ENCODE data around the gene HAGHL.
"Not testable (repeated sequence)": the region's sequence is repeated elsewhere in the genome, so short reads cannot be mapped to it uniquely, and the experiment has no call there.

Gene HAGHL

DNA sequence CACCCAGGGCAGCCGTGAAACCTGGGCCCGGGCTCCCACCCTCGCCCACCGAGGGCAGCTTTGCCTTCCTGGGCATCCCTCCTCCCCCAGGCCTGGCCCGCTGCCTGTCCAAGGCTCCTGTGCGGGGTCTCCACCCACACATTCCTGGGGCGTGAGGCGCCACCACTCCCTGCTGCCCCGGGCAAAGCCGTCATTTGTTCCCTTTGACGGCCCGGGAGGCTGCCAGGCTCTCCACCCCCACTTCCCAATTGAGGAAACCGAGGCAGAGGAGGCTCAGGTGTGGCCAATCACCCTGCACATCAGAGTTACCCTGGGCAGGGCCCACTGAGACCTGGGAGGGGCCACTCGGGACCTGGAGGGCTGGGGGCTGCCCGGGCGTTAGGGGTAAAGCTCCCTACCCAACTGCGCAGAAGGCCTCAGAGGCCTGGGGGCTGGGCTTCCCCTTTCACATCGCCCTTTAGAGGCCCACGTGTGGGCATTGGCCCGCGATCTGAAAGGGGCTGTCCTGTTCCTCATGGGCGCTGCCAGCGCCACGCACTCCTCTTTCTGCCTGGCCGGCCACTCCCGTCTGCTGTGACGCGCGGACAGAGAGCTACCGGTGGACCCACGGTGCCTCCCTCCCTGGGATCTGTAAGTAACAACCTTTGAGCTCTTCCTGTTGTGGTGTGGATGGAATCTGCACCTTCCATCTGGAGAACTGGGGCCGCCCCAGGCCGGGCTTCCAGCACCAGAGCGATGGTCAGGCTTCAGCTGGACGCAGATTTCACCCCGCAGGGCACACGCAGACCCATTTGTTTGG is 33.8 kb downstream of the HAGHL start, which contains the start of gene MSLN:
Gene MSLN (plus strand): TSS at position 190 of the 799 bp plus-strand sequence. CDS start 1,947 bp downstream, outside the sequence.
- DNase-seq, result no peak

DNA sequence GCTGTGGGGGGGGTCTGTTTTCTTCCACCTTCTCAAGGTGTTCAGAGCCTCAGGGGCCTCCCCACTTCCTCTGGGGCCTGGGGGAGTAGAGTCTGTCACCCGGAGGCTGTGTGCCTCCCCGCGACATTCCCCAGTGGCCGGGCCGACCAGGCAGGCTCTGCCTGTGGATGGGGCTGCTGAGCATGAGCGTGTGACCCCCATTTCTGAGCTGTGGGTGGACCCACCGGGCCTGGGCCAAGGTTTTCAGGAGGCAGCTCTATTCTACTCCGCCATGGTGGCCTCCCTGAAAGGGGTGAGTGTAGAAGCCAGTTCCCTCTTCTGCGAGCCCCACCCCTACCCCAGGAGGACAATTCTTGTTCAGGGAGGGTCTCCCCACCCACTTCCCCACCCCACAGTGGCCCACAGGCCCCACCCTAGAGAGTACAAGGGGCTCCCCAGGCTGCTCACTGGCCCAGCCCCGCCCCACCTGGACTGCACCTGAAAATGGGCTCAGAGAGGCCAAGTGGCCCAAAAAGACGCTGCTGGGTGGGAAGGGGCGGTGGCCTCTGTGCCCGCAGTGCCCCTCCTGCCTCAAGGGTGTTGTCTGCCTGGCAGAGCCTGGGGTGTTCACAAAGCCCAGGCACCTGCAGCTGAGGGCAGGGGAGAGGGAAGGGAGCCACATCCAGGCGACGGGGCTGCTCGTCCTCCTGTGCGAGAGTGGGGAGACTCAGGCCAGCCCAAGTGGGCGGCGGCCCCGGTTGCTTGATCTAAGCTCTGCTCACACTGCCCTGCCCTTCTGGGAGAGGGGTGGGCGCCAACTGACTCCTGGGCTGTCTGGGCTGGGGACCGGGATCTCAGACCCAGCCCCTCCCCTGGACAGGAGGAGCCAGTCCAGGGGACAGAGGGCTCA is 35.0 kb downstream of the HAGHL start:
- no peak for DNase-seq

DNA sequence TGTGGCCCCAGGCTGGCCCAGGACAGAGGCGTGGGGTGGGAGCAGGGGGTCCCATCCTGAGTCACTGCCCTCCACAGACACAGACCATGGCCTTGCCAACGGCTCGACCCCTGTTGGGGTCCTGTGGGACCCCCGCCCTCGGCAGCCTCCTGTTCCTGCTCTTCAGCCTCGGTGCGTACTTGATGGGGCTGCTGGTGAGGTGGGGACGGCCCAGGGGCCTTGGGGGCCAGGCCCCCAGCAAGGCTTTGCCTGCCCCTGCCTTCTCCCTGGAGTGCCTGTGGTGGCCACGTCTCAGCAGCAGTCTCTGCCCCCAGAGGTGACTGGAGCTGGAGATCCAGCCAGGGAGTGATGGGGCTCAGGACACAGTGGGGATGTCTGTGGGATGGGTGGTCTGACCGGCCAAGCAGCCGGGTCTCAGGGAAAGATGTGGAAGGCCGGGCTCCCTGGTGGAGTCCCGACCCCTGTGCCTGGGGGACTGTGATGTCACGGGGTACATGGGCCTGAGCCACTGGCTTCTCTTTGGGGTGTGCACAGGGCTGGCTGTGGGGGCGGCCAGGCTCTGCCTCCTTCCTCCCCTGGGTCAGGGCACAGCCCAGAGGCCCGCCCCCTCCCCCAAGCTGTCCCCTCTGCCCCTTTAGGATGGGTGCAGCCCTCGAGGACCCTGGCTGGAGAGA is 35.8 kb downstream of the HAGHL start:
- no peak for DNase-seq

DNA sequence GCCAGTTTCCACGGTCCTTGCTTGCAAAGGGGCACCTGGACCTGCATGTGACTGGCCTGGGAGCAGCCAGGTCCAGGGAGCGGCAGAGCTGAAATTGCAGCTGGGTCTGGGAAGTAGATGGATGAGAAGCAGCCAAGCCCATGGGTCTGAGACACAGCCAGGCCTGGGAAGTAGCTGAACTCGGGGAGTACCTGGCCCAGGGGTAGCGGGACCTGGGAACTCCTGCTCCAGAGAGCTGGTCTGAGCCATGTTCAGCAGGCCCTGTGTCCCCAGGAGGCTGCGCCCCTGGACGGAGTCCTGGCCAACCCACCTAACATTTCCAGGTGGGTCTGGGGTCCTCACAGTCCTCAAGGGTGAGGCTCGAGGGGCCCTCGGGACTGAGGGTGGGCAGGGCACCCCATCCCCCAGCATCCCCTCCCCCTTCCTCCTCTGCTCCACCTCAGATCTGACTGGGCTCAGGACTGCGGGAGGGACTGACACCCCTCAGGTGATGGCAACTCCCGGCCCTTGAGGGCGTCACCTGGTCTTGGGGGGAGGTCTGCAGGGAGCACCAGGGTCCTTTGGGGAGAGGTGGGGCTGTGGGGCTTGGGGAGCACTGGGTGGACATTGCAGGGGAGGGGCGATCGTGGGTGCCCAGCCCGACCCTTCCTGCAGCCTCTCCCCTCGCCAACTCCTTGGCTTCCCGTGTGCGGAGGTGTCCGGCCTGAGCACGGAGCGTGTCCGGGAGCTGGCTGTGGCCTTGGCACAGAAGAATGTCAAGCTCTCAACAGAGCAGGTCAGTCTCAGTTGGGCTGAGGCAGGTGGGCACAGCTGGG is 36.7 kb downstream of the HAGHL start:
- DNase-seq, result no peak

DNA sequence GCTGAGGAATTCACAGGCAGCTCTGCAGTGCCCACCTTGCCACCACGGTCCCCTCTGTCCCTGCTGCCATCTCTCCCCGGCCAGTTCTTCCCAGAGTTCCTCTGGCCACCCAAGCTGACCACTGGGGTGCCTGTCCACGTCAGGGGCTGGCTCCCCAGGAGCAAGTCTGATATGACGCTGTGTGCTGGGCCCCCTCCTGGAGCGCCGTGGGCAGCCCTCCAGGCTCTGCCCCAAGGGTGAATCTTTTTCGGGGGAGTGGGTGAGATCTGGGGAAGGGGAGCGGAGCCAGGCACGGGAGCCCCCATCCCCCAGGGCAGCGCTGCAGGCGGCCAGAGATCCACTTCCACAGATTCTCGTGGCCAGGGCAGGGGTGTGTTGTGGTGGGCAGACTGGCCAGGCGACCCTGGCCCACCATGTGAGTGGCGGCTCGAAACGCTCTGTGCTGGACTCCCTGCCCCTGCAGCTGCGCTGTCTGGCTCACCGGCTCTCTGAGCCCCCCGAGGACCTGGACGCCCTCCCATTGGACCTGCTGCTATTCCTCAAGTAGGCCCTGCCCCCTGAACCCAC is 37.4 kb downstream of the HAGHL start:
- DNase-seq, result no peak

DNA sequence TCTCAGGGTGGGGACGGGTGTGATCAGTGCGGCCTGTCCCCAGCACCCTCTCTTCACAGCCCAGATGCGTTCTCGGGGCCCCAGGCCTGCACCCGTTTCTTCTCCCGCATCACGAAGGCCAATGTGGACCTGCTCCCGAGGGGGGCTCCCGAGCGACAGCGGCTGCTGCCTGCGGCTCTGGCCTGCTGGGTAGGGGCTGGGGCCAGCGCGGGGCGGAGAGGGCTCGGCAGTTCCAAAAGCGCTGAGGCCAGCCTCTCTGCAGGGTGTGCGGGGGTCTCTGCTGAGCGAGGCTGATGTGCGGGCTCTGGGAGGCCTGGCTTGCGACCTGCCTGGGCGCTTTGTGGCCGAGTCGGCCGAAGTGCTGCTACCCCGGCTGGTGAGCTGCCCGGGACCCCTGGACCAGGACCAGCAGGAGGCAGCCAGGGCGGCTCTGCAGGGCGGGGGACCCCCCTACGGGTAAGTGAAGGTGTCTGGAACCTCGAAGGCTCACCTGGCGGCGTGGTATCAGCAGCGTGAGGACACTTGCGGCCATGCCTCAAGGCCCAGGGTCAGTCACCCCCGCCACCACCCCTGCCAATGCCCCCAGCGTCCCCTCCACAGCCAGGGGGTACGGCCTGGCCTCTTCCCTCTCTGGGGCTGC is 38.1 kb downstream of the HAGHL start:
- DNase-seq, result no peak

DNA sequence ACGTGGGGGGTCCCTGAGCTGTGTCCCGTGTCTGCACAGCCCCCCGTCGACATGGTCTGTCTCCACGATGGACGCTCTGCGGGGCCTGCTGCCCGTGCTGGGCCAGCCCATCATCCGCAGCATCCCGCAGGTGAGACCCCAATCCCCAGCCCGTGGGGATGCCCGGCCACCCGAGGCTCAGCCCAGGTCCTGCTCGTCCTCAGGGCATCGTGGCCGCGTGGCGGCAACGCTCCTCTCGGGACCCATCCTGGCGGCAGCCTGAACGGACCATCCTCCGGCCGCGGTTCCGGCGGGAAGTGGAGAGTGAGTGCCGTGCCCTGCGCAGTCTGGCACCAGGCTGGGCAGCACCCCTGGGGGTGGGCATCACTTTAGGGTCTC is 38.6 kb downstream of the HAGHL start:
- no peak for DNase-seq

DNA sequence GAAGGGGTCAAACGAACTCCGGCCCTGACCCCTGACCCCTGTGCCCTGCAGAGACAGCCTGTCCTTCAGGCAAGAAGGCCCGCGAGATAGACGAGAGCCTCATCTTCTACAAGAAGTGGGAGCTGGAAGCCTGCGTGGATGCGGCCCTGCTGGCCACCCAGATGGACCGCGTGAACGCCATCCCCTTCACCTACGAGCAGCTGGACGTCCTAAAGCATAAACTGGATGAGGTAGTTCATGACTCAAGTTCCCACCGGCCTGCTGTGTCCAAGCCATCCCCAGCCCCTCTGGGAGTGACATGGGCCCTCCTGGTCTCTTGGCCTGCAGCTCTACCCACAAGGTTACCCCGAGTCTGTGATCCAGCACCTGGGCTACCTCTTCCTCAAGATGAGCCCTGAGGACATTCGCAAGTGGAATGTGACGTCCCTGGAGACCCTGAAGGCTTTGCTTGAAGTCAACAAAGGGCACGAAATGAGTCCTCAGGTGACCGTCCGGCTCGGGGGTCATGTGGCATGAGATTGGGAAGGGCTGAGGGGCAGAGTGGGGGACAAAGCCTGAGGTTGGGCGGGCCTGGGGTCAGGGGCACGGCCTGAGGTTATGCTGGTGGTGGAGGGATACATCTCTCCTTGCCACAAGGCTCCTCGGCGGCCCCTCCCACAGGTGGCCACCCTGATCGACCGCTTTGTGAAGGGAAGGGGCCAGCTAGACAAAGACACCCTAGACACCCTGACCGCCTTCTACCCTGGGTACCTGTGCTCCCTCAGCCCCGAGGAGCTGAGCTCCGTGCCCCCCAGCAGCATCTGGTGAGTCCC is 39.3 kb downstream of the HAGHL start:
- no peak for DNase-seq

- DNase-seq, result no peak
Measured at GRCh38 chr16:766820-767640, 40.1 kb downstream of the HAGHL start.

DNA sequence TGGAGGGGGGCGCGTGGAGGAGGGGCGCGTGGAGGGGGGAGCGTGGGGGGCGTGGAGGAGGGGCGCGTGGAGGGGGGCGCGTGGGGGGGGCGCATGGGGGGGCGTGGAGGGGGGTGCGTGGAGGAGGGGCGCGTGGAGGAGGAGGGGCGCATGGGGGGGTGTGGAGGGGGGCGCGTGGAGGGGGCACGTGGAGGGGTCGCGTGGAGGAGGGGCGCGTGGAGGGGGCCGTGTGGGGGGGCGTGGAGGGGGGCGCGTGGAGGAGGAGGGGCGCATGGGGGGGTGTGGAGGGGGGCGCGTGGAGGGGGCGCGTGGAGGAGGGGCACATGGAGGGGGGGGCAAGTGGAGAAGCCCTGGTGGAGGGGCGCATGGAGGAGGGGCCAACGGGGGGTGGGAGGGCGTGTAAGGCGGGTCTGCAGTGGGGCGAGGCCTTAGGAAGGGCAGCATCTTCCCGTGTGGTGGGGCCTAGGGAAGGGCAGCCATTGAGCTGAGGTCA is 40.9 kb downstream of the HAGHL start:
- DNase-seq, result no peak

DNA sequence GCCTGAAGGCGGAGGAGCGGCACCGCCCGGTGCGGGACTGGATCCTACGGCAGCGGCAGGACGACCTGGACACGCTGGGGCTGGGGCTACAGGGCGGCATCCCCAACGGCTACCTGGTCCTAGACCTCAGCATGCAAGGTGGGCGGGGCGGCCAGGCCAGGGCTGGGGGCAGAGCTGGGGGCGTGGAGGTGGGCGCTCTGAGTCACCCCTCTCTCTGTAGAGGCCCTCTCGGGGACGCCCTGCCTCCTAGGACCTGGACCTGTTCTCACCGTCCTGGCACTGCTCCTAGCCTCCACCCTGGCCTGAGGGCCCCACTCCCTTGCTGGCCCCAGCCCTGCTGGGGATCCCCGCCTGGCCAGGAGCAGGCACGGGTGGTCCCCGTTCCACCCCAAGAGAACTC is 41.5 kb downstream of the HAGHL start:
- DNase-seq, result no peak

GRCh38 chr16:769184-769784 is 42.4 kb downstream of the HAGHL start:
- no peak for DNase-seq

DNA sequence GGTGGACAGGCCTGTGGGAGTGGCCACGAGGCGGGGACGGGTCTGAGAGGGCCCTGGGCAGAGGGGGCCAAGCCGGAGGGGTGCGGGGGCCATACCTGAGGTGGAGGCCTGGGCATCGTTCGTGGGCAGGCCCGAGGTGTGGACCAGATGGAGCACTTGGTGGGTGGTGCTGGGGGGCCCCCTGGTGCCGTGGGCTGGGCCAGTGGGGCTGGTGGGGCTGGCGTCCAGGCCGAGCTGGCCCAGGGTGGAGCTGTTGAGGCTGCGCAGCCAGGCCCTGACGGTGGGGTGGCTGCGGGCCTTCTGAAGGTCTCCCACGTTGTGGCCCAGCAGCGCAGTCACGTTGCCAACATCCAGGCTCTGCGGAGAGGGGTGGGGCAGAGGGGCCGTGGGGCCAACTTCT is 43.0 kb downstream of the HAGHL start:
- DNase-seq, result no peak

DNA sequence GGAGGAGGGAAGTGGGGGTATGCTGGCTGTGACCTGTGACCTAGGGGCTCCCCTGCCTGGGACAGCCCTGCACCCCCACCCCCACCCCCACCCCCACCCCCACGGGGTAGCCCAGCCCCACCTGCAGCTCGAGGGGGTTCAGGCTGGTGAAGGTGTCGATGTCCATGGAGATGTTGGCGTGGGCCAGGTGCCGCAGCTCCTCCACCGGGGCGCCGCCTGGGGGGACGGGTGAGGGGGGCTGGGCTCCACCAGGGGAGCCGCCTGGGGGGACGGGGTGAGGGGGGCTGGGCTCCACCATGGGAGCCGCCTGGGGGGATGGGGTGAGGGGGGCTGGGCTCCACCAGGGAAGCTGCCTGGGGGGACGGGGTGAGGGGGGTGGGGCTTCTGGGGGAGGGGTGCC is 43.5 kb downstream of the HAGHL start:
- no peak for DNase-seq

DNA sequence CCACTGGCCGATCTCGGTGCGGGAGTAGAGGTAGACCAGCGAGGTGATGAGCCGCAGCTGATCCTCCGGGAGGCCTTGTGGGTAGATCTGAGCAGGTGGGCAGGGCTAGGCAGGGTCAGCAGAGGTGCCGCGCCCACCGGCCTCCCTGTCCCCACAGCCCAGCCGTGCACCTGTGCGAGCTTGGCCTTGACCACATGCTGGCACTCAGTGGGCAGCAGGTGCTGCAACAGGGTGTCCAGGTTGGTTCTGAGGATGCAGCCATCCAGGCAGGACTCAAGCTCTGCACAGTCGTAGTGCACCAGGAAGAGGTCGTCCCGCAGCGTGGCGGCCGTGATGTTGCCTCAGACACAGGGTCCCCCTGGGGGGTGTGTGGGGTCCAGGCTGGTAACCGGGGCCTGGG is 46.1 kb downstream of the HAGHL start:
- no peak for DNase-seq

DNA sequence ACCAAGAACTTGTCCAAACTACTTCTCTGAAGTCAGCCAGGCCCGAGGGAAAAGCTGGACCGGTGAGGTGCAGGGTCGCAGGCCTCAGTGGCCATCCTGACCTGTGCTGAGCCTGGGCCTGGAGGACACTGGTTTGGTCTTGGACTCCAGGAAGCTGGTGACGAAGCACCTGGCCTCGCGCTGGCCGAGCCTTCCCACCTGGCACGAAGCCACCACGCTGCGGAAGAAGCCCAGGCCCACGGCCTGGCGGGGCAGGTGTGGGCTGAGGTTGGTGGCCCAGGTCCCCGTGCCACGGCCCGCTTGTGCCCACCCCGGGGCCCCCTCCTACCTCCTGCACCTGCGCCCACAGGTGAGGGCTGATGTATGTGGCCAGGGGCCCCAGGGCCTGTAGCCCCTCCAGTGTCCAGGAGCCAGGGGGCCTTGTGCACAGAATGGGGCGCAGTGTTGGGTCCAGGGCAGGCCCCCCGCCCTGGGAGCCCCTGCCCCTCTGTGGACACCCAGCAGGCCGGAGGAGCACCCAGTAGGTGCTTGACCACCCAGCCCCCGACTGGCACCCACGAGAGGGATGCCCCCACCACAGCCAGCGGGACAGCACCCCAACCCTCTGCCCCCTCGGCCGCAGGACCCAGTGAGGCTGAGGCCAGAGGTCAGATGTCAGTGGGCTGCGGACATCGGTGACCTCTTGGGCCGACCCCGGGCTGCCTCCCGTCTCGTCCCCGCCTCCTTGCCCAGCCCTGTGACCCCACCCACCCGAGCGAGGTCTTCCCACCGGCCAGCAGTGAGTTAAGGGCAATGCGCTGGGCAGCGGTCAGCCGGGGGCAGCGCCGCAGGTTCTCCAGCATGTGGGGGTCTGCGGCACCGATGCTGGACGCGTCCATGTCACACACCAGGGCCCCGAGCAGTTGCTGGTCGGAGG is 47.4 kb downstream of the HAGHL start:
- DNase-seq, result no peak

- no peak for DNase-seq
Measured at GRCh38 chr16:775236-775796, 48.4 kb downstream of the HAGHL start.

- not testable (repeated sequence) for DNase-seq
Measured at GRCh38 chr16:776298-776697, 49.4 kb downstream of the HAGHL start.
